ENCODE measurements around the gene NCAPH2. TPM values are rescaled to one million over a fixed set of nuclear protein-coding genes. Genes with fewer than 3 reads are reported as not detected.

Gene NCAPH2
- total and polyA plus RNA-seq, 2 of the 13 experiments (the other 11 are each of a cell fraction or from before 2014, with no cell fraction given) = 28.1 to 64.4 TPM

DNA sequence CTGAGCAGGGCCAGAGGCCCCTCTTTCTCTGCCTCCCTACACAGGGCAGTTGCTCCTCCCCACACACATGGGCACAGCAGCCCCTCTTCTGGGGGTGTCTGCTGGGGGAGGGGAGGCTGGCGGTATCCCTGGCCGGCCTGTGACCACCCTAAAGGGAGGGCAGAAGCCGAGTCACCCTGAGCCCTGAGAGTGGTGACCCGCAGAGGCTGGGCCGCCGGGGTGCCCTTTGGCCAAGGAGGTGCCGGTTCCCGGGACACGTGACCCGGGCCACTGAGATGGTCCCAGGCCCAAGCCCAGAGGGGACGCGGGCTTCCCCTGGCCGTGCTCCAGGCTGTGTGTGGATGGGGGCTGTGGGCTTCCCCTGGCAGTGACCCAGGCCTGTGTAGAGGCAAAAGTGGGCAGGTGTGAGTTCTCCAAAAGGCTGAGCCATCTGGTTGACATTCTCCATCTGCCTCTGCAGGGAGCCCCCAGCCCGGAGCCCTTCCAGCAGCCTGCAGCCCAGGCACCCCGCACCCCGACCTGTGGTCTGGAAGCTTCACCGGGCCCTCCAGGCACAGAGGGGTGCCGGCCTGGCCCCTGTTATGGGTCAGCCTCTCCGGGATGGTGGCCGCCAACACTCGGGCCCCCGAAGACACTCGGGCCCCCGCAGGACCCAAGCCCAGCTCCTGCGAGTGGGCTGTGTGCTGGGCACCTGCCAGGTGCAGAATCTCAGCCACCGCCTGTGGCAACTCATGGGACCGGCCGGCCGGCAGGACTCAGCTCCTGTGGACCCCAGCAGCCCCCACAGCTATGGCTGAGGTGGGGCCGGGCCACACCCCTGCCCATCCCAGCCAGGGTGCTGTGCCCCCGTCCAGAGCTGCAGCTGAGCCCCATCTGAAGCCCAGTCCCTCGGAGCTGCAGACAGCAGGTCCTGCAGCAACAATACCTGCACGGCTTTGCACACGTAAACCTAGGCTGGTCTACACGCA is 25.6 kb upstream of the NCAPH2 start (continued):
- TF ChIP-seq, protein P1, sequence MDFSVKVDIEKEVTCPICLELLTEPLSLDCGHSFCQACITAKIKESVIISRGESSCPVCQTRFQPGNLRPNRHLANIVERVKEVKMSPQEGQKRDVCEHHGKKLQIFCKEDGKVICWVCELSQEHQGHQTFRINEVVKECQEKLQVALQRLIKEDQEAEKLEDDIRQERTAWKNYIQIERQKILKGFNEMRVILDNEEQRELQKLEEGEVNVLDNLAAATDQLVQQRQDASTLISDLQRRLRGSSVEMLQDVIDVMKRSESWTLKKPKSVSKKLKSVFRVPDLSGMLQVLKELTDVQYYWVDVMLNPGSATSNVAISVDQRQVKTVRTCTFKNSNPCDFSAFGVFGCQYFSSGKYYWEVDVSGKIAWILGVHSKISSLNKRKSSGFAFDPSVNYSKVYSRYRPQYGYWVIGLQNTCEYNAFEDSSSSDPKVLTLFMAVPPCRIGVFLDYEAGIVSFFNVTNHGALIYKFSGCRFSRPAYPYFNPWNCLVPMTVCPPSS (IDR thresholded peaks at IDR 0.05) = no peak
- TF ChIP-seq, protein P2, sequence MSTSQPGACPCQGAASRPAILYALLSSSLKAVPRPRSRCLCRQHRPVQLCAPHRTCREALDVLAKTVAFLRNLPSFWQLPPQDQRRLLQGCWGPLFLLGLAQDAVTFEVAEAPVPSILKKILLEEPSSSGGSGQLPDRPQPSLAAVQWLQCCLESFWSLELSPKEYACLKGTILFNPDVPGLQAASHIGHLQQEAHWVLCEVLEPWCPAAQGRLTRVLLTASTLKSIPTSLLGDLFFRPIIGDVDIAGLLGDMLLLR (CRISPR knock-in tag; IDR thresholded peaks at IDR 0.05) = no peak
- TF ChIP-seq, protein P3, sequence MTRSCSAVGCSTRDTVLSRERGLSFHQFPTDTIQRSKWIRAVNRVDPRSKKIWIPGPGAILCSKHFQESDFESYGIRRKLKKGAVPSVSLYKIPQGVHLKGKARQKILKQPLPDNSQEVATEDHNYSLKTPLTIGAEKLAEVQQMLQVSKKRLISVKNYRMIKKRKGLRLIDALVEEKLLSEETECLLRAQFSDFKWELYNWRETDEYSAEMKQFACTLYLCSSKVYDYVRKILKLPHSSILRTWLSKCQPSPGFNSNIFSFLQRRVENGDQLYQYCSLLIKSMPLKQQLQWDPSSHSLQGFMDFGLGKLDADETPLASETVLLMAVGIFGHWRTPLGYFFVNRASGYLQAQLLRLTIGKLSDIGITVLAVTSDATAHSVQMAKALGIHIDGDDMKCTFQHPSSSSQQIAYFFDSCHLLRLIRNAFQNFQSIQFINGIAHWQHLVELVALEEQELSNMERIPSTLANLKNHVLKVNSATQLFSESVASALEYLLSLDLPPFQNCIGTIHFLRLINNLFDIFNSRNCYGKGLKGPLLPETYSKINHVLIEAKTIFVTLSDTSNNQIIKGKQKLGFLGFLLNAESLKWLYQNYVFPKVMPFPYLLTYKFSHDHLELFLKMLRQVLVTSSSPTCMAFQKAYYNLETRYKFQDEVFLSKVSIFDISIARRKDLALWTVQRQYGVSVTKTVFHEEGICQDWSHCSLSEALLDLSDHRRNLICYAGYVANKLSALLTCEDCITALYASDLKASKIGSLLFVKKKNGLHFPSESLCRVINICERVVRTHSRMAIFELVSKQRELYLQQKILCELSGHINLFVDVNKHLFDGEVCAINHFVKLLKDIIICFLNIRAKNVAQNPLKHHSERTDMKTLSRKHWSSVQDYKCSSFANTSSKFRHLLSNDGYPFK (CRISPR knock-in tag; IDR thresholded peaks at IDR 0.05; ENCODE audit: borderline replicate concordance) = no peak
- TF ChIP-seq POLR2G (IDR thresholded peaks at IDR 0.05; ENCODE audit: low read depth, low read length) (no peak; the same call in 1 of the 2 replicates), RBM39 (IDR thresholded peaks at IDR 0.05; ENCODE audit: low read depth, low read length, poor library complexity, severe bottlenecking) (no peak), ZFX (CRISPR knock-in tag; IDR thresholded peaks at IDR 0.05; ENCODE audit: low read depth) (peak; percentile 48; the same call in 1 of the 2 replicates), NFE2 (CRISPR knock-in tag; IDR thresholded peaks at IDR 0.05) (no peak), MEIS1 (CRISPR knock-in tag; IDR thresholded peaks at IDR 0.05; ENCODE audit: borderline replicate concordance) (no peak), KDM2A (CRISPR knock-in tag; IDR thresholded peaks at IDR 0.05; ENCODE audit: borderline replicate concordance, low read depth) (no peak), ZNF274 (CRISPR knock-in tag; IDR thresholded peaks at IDR 0.05) (peak; percentile 33; the same call in 1 of the 2 replicates), KDM1A (CRISPR knock-in tag; IDR thresholded peaks at IDR 0.05) (no peak)
- TF ChIP-seq, protein P4, sequence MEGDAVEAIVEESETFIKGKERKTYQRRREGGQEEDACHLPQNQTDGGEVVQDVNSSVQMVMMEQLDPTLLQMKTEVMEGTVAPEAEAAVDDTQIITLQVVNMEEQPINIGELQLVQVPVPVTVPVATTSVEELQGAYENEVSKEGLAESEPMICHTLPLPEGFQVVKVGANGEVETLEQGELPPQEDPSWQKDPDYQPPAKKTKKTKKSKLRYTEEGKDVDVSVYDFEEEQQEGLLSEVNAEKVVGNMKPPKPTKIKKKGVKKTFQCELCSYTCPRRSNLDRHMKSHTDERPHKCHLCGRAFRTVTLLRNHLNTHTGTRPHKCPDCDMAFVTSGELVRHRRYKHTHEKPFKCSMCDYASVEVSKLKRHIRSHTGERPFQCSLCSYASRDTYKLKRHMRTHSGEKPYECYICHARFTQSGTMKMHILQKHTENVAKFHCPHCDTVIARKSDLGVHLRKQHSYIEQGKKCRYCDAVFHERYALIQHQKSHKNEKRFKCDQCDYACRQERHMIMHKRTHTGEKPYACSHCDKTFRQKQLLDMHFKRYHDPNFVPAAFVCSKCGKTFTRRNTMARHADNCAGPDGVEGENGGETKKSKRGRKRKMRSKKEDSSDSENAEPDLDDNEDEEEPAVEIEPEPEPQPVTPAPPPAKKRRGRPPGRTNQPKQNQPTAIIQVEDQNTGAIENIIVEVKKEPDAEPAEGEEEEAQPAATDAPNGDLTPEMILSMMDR (CRISPR knock-in tag; IDR thresholded peaks at IDR 0.05) = no peak

Data from HepG2 (cell line).